Smooth muscle cell of trachea (primary cell): ENCODE measurements around the gene GPHB5. TPM values are rescaled to one million over a fixed set of nuclear protein-coding genes. Genes with fewer than 3 reads are reported as not detected.

Source experiments
- total RNA-seq: library from RNA; depleted of rRNA; stranded (reverse); fragments of >200 nt; gene quantifications from 2 replicates; pipeline ENCODE4 v1.2.1, GENCODE V29; 2014

The GPHB5 gene
- total RNA-seq = not detected in 2 replicates

GRCh38 chr14:63318835-63319234 lies at the start of gene GPHB5:
Gene GPHB5 (minus strand): TSS chr14:63318935. CDS start chr14:63317849, 1,086 bp downstream.

Other genes with a start within 250 kb of the GPHB5 start
- 1.9 and 2.0 TPM in 2 replicates for gene RHOJ, start 114.5 kb downstream of the GPHB5 start, total RNA-seq
- 16.2 and 29.1 TPM in 2 replicates for gene PPP2R5E, start 224.4 kb upstream of the GPHB5 start, total RNA-seq